Measurements from ENCODE around the gene IL13.
"Not testable (repeated sequence)": the region's sequence is repeated elsewhere in the genome, so short reads cannot be mapped to it uniquely, and the experiment has no call there.

The IL13 gene

GRCh38 chr5:132691755-132692631 is 34.0 kb downstream of the IL13 start:
- DNase-seq (ENCODE audit: low spot score): not testable (repeated sequence)

DNA sequence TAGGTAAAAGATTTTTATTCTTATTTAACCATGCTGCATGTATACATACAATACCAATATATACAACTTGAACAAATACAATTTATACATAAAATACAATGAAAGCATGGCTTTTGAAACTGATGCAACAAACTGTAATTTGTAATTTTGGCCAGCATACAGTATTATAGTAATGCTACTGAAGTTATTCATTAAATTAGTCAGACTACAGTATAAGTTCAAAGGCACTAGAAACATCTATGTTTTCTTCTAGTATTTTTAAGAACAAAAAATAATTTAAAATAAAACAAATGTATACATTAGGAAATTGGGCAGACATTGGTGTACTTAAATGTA is 34.6 kb downstream of the IL13 start:
- DNase-seq (ENCODE audit: low spot score): no peak

DNA sequence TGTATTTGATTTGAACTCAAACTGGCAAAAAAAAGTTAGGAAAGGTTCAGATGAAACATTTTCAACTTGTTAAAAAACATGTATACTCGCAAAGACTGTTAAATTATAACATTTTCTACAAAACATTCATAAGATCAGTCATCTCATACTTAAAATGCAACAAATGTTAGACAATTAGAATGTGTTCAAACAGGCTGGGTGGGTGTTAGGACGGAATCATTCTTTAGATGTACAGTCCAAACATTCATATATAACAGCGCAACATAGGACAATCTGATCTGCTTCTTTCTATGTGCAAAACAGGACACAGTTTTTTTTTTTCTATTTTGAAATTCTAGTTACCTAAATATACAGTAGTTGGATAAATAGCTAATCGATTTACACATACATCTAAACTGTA is 38.0 kb downstream of the IL13 start:
- no peak for DNase-seq (ENCODE audit: low spot score)

- DNase-seq (ENCODE audit: low spot score): no peak
Observed at GRCh38 chr5:132704875-132705274, 46.9 kb downstream of the IL13 start.

- DNase-seq (ENCODE audit: low spot score): no peak
Observed at GRCh38 chr5:132708645-132709044, 50.7 kb downstream of the IL13 start.

Data from HuH-7.5 (cell line).